Femur (tissue), 1 donor: Measurements from ENCODE around the gene USP49.

Experiments
- DNase-seq: peaks from one replicate; pipeline ENCODE4 v3.0.0-alpha.2; 2017

The USP49 gene

DNA sequence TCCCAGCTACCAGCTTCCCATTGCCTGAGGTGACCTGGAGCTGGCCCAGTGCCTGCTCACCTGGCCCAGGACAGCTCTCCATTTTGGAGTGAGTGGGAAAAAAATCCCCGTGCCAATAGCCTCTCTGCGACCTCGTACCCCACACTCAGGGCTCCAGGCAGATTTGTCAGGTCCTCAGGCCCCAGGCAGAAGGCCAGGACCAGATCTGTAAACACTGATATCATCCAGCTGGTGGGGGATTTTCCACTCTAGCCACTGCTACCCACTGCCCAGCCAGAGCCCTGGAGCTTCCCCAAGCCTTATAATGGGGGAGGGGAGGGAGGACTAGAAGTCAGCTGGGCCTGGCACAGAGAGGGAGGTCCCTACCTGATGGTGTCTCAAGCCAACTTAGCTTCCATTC, 146.6 kb downstream of the USP49 start:
- DNase-seq: no peak

GRCh38 chr6:41748102-41748477, 147.1 kb downstream of the USP49 start:
- DNase-seq: no peak

DNA sequence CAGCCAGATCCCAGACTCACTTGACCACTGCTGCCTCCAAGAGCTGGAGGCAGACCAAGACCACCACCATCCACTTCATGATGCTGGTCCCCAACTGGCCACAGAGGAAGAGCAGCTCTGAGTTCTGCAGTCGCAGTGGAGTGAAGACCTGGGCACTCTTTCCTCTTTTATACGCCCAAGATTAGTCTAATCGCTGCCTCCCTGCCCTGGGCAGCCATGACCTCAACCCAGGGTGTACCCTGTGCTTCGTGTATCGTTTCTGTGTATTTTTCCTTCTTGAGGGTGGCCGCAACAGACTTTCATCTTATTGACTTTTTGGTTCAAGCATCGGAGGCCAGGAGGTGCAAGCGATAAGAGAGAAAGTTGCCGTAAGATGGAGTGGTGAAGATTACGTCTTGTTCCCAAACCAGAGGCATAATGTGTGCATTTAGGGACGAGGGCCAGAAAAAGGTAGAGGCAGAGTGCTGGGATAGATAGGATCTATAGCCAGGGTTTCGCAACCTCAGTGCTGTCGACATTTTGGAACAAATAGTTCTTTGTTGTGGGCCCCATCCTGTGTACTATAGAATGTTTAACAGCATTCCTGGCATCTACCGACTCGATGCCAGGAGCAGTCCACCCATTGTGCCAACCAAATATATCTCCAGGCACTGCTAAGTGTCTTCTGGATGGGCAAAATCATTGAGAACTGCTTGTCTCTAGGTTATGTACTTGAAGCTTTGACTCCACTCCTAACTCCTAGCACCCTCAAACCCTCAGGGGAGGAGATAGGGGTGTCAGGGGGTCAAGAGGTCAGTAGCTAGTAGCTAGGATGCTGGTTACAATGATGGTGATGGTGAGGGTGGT, 147.7 kb downstream of the USP49 start, which contains the start of gene PGC:
TSS of gene PGC (minus strand) at position 142 of the 846 bp plus-strand sequence. CDS start at position 79, 63 bp downstream.
- no peak for DNase-seq

- DNase-seq: no peak
These were observed 149.1 kb downstream of the USP49 start for GRCh38 chr6:41746107-41746506.

DNA sequence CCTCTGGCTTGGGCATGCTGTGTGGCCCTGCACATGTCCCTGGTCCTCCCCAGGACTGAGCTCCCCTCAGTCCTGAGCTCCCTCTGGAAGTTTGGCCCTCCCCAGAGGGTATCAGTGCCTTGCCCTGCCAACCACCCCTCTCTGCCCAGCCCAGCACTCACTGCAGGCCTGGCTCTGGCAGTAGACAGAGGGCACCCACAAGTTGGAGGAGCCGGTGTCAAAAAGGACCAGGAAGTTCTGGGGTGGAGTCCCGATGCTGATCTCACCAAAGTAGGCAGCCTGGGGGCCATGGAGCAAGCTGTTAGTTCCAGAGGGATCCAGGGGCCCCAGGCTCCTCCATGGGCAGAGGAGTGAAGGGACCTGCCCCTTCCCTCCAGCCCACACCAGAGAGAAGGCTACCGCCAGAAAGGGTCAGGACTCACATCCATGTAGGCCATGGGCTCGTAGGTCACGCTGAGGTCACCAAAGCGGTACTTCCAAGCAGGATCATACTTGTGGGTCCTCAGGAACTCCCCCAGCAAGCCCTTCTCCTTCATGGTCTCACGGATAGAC, 150.9 kb downstream of the USP49 start:
- DNase-seq: no peak

GRCh38 chr6:41743406-41744235, 151.6 kb downstream of the USP49 start:
- DNase-seq: no peak

- DNase-seq: no peak
These were observed 153.3 kb downstream of the USP49 start for GRCh38 chr6:41741625-41742490.

- no peak for DNase-seq
These were observed 154.6 kb downstream of the USP49 start for GRCh38 chr6:41740366-41741162.
